Vagina (tissue), 2 donors: Measurements from ENCODE around the gene ABCB4. TPM values are rescaled to one million over a fixed set of nuclear protein-coding genes. Genes with fewer than 3 reads are reported as not detected.

Experiments
- DNase-seq, 2 donors: peaks; one replicate each; pipeline ENCODE4 v3.0.0-alpha.2; 2017; ENCODE audit errors: extremely low spot score in 2 of 2
- H3K27ac ChIP-seq: fragments of 200-600 bp; sonication (generic); one replicate; pipeline ENCODE4 v1.5.1; 2019
- H3K27me3 ChIP-seq: fragments of 200-600 bp; sonication (generic); one replicate; pipeline ENCODE4 v1.5.1; 2019
- H3K36me3 ChIP-seq, 2 donors: fragments of 200-600 bp; sonication (generic); one replicate each; pipeline ENCODE4 v1.5.1; 2017 to 2019
- H3K4me1 ChIP-seq: fragments of 200-600 bp; sonication (generic); one replicate; pipeline ENCODE4 v1.5.1; 2019
- H3K4me3 ChIP-seq, 2 donors: fragments of 200-600 bp; sonication (generic); 1 replicate in 1 of 2; 2 replicates in 1 of 2; pipeline ENCODE4 v1.5.1; 2016 to 2019
- H3K9me3 ChIP-seq: fragments of 200-600 bp; sonication (generic); one replicate; pipeline ENCODE4 v1.5.1; 2019
- CTCF ChIP-seq, 3 experiments: fragments of 450-650 bp in 2 of 3; fragments of 200-600 bp in 1 of 3; sonication (generic) in 1 of 3; IDR thresholded peaks; one replicate each; pipeline ENCODE4 v1.5.1; 2017 to 2019; ENCODE audit warnings: antibody characterized with exemption in 3 of 3, mild to moderate bottlenecking in 2 of 3, moderate library complexity in 2 of 3
- POLR2A ChIP-seq, 2 donors: fragments of 450-650 bp; IDR thresholded peaks; one replicate each; pipeline ENCODE4 v1.6.1; 2017; ENCODE audit warnings: antibody characterized with exemption in 2 of 2, mild to moderate bottlenecking in 2 of 2, moderate library complexity in 2 of 2
- POLR2AphosphoS5 ChIP-seq, 2 donors: sonication (generic); formaldehyde crosslinking; IDR thresholded peaks; one replicate each; pipeline ENCODE4 v1.9.0; 2017; ENCODE audit warnings: antibody characterized with exemption in 2 of 2, mild to moderate bottlenecking in 2 of 2, low read depth in 1 of 2; ENCODE audit not compliant: insufficient read depth in 1 of 2
- intact Hi-C: fragments of 100-400 bp; cut with DNase I; formaldehyde crosslinking; loops from one replicate; pipeline ENCODE4 v1.15.1; 2023
- total RNA-seq: library from RNA; depleted of rRNA; stranded (reverse); fragments of >200 nt; gene quantifications from one replicate; pipeline ENCODE4 v1.2.3, GENCODE V29; 2016

The ABCB4 gene
- total RNA-seq, 1 donor from 2014 or later = 0.49 TPM

GRCh38 chr7:87498893-87499292, 23.4 kb upstream of the ABCB4 start:
- no peak overlapping the region for H3K27ac ChIP-seq
- no peaks in the 10 kb centered on the region for H3K36me3 ChIP-seq
- intact Hi-C loops = no loop called here
- no peak overlapping the region for H3K4me3 ChIP-seq
- no peaks in the 10 kb centered on the region for H3K9me3 ChIP-seq
- no peaks in the 10 kb centered on the region for H3K4me1 ChIP-seq
- no peak for DNase-seq
- no peak for TF ChIP-seq CTCF (IDR thresholded peaks at IDR 0.05)
- TF ChIP-seq POLR2AphosphoS5 (IDR thresholded peaks at IDR 0.05; ENCODE audit: insufficient read depth in 1 of 2, low read depth in 1 of 2) = no peak
- no peak for TF ChIP-seq POLR2A (IDR thresholded peaks at IDR 0.05)
- H3K27me3 ChIP-seq = no peaks in the 10 kb centered on the region

- H3K4me3 ChIP-seq = no peak overlapping the region
- intact Hi-C loops = no loop called here
- H3K27me3 ChIP-seq = no peaks in the 10 kb centered on the region
- H3K36me3 ChIP-seq = no peaks in the 10 kb centered on the region
- TF ChIP-seq CTCF (IDR thresholded peaks at IDR 0.05) (no peak), POLR2AphosphoS5 (IDR thresholded peaks at IDR 0.05; ENCODE audit: insufficient read depth in 1 of 2, low read depth in 1 of 2) (no peak), POLR2A (IDR thresholded peaks at IDR 0.05) (no peak)
- no peak for DNase-seq
- no peaks in the 10 kb centered on the region for H3K9me3 ChIP-seq
- no peak overlapping the region for H3K27ac ChIP-seq
- H3K4me1 ChIP-seq = no peaks in the 10 kb centered on the region
Measured at GRCh38 chr7:87497482-87497881, 22.0 kb upstream of the ABCB4 start.

- Histone ChIP-seq H3K4me3 (no peak overlapping the region), H3K9me3 (no peaks in the 10 kb centered on the region), H3K36me3 (no peaks in the 10 kb centered on the region), H3K27me3 (no peaks in the 10 kb centered on the region), H3K4me1 (no peaks in the 10 kb centered on the region), H3K27ac (no peak overlapping the region)
- no peak for TF ChIP-seq POLR2A (IDR thresholded peaks at IDR 0.05)
- no peak for TF ChIP-seq POLR2AphosphoS5 (IDR thresholded peaks at IDR 0.05; ENCODE audit: insufficient read depth in 1 of 2, low read depth in 1 of 2)
- TF ChIP-seq CTCF (IDR thresholded peaks at IDR 0.05) = no peak
- DNase-seq = no peak
- intact Hi-C loops = no loop called here
Measured at GRCh38 chr7:87495366-87495765, 19.9 kb upstream of the ABCB4 start.

- H3K27me3 ChIP-seq = no peaks in the 10 kb centered on the region
- no peaks in the 10 kb centered on the region for H3K36me3 ChIP-seq
- DNase-seq = no peak
- H3K27ac ChIP-seq = no peak overlapping the region
- TF ChIP-seq CTCF (IDR thresholded peaks at IDR 0.05) = no peak
- no peaks in the 10 kb centered on the region for H3K4me1 ChIP-seq
- intact Hi-C loops = no loop called here
- H3K4me3 ChIP-seq = no peak overlapping the region
- no peaks in the 10 kb centered on the region for H3K9me3 ChIP-seq
Measured at GRCh38 chr7:87494454-87494853, 19.0 kb upstream of the ABCB4 start.

DNA sequence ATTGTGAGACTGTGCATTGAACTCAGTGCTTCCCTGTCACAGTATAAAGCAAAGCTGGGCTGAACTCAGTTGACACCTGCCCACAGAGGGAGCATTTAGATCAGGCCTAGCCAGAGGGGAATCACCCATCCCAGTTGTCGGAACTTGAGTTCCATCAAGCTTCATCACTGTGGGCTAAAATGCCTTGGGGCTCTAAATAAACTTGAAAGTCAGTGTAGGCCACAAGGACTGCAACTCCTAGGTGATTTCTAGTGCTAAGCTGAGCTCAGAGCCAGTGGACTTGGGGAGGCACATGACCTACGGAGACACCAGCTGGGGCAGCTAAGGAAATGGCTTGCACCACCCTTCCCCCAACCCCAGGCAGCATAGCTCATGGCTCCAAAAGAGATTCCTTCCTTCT, 7.7 kb upstream of the ABCB4 start:
- Histone ChIP-seq H3K36me3 (no peaks in the 10 kb centered on the region), H3K9me3 (no peaks in the 10 kb centered on the region), H3K27ac (no peak overlapping the region), H3K4me1 (no peaks in the 10 kb centered on the region), H3K4me3 (no peak overlapping the region), H3K27me3 (no peaks in the 10 kb centered on the region)
- TF ChIP-seq POLR2AphosphoS5 (IDR thresholded peaks at IDR 0.05; ENCODE audit: insufficient read depth in 1 of 2, low read depth in 1 of 2) (no peak), CTCF (IDR thresholded peaks at IDR 0.05) (no peak), POLR2A (IDR thresholded peaks at IDR 0.05) (no peak)
- DNase-seq = no peak
- intact Hi-C loops = no loop called here
